ENCODE data around the gene CLTB.

DNA sequence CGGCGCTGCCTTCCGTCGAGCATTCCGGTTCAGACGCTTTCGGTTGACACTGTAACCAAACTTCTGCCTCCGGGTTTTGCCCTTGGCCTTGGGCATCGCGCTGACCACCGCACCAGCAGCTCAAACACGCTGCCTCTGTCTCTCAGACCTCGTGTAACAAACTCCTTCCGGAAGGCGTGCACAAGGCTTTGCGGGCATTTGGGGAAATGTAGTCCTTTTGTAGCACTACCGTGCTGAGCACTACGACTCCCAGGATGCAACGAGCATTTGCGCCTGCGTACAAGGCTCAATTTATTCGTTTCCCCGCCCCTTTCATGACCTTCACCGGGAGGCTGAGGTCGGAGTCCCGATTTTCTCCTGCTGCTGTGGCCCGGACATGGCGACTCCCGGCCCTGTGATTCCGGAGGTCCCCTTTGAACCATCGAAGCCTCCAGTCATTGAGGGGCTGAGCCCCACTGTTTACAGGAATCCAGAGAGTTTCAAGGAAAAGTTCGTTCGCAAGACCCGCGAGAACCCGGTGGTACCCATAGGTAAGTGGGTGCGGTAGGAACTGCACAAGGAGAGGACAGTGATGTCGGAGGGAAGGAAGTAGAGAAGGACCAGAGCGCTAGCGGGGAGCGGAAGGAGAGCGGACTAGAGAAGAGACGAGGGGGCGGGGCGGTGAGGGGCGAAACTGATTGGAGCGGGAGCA lies 27.8 kb downstream of the CLTB start, which contains the start of the genes HIGD2A and NOP16:
- TF ChIP-seq, protein P1, sequence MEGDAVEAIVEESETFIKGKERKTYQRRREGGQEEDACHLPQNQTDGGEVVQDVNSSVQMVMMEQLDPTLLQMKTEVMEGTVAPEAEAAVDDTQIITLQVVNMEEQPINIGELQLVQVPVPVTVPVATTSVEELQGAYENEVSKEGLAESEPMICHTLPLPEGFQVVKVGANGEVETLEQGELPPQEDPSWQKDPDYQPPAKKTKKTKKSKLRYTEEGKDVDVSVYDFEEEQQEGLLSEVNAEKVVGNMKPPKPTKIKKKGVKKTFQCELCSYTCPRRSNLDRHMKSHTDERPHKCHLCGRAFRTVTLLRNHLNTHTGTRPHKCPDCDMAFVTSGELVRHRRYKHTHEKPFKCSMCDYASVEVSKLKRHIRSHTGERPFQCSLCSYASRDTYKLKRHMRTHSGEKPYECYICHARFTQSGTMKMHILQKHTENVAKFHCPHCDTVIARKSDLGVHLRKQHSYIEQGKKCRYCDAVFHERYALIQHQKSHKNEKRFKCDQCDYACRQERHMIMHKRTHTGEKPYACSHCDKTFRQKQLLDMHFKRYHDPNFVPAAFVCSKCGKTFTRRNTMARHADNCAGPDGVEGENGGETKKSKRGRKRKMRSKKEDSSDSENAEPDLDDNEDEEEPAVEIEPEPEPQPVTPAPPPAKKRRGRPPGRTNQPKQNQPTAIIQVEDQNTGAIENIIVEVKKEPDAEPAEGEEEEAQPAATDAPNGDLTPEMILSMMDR (IDR thresholded peaks at IDR 0.05) = no peak
- no peak for TF ChIP-seq ZFX (IDR thresholded peaks at IDR 0.05; ENCODE audit: borderline replicate concordance)
